Body of pancreas (tissue), 4 donors: ENCODE data around the gene COL26A1. TPM values are rescaled to one million over a fixed set of nuclear protein-coding genes. Genes with fewer than 3 reads are reported as not detected.

Experiments
- ATAC-seq: fragments of 150-250 bp; one replicate; pipeline ENCODE4 v1.9.1; 2016
- DNase-seq, 4 donors: peaks; one replicate each; pipeline ENCODE4 v3.0.0-alpha.2; 2019
- H3K27ac ChIP-seq, 4 donors: fragments of 200-600 bp; sonication (generic); 1 replicate in 3 of 4; 2 replicates in 1 of 4; pipeline versions ENCODE4 v1.5.1 to v1.6.1; 2016 to 2019; ENCODE audit warnings: mild to moderate bottlenecking in 1 of 4, mixed read lengths in 1 of 4, moderate library complexity in 1 of 4
- H3K27me3 ChIP-seq, 2 donors: fragments of 200-600 bp; sonication (generic); one replicate each; pipeline ENCODE4 v1.6.0; 2016; ENCODE audit warnings: mild to moderate bottlenecking in 1 of 2
- H3K36me3 ChIP-seq, 2 donors: fragments of 200-600 bp; sonication (generic); replicated peaks in 1 of 2; 2 replicates each; pipeline ENCODE4 v1.5.1; 2016; ENCODE audit warnings: low read depth in 2 of 2; ENCODE audit not compliant: insufficient read depth in 1 of 2
- H3K4me1 ChIP-seq: fragments of 200-600 bp; sonication (generic); one replicate; pipeline ENCODE4 v1.6.0; 2016
- H3K4me3 ChIP-seq, 2 donors: fragments of 200-600 bp; sonication (generic); 1 replicate in 1 of 2; 2 replicates in 1 of 2; pipeline ENCODE4 v1.5.1; 2016 to 2019
- H3K9me3 ChIP-seq, 3 donors: fragments of 200-600 bp; sonication (generic); 1 replicate in 2 of 3; 2 replicates in 1 of 3; pipeline ENCODE4 v1.5.1; 2016
- POLR2A ChIP-seq, 3 donors: fragments of 450-650 bp; IDR thresholded peaks; one replicate each; pipeline ENCODE4 v1.6.1; 2016; ENCODE audit warnings: antibody characterized with exemption in 3 of 3, mild to moderate bottlenecking in 2 of 3
- WGBS, 2 donors: methylation state at CpG; one replicate each; pipeline ENCODE4 v1.1.5; 2017; 5-methylcytosine and 5-hydroxymethylcytosine counted together
- intact Hi-C: fragments of 100-400 bp; cut with DNase I; formaldehyde crosslinking; loops from one replicate; pipeline ENCODE4 v1.15.1; 2023
- total RNA-seq, 2 donors: library from RNA; depleted of rRNA; stranded (reverse); fragments of >200 nt; gene quantifications; one replicate each; pipeline ENCODE4 v1.1.0, GENCODE V29; 2016
- TF ChIP-seq, protein P1 (sequence below), 7 experiments: fragments of 450-650 bp in 4 of 7; fragments of 200-600 bp in 3 of 7; sonication (generic) in 3 of 7; IDR thresholded peaks; one replicate each; pipeline ENCODE4 v1.5.1; 2016 to 2019; ENCODE audit warnings: antibody characterized with exemption in 7 of 7

The COL26A1 gene
- total RNA-seq, 2 donors from 2014 or later: 0.78 to 2.0 TPM

GRCh38 chr7:101567230-101567629 is 204.6 kb downstream of the COL26A1 start:
- no peaks in the 10 kb centered on the region for H3K4me1 ChIP-seq
- 76 to 84% methylated on average over 7 of the region's 7 CpGs for WGBS, 2 donors
- H3K9me3 ChIP-seq: no peaks in the 10 kb centered on the region
- no peak overlapping the region for H3K4me3 ChIP-seq
- no peak for TF ChIP-seq POLR2A (IDR thresholded peaks at IDR 0.05)
- TF ChIP-seq, protein P1, sequence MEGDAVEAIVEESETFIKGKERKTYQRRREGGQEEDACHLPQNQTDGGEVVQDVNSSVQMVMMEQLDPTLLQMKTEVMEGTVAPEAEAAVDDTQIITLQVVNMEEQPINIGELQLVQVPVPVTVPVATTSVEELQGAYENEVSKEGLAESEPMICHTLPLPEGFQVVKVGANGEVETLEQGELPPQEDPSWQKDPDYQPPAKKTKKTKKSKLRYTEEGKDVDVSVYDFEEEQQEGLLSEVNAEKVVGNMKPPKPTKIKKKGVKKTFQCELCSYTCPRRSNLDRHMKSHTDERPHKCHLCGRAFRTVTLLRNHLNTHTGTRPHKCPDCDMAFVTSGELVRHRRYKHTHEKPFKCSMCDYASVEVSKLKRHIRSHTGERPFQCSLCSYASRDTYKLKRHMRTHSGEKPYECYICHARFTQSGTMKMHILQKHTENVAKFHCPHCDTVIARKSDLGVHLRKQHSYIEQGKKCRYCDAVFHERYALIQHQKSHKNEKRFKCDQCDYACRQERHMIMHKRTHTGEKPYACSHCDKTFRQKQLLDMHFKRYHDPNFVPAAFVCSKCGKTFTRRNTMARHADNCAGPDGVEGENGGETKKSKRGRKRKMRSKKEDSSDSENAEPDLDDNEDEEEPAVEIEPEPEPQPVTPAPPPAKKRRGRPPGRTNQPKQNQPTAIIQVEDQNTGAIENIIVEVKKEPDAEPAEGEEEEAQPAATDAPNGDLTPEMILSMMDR (IDR thresholded peaks at IDR 0.05): no peak
- no peaks in the 10 kb centered on the region for H3K27me3 ChIP-seq
- H3K27ac ChIP-seq: no peak overlapping the region
- H3K36me3 ChIP-seq: no peaks in the 10 kb centered on the region
- no peak for DNase-seq
- intact Hi-C loops: no loop called here
- ATAC-seq: no peak

GRCh38 chr7:101572156-101572555 is 209.5 kb downstream of the COL26A1 start:
- no peak for DNase-seq
- no peak for TF ChIP-seq POLR2A (IDR thresholded peaks at IDR 0.05)
- TF ChIP-seq, protein P1 (IDR thresholded peaks at IDR 0.05): no peak
- H3K4me1 ChIP-seq: no peaks in the 10 kb centered on the region
- H3K27ac ChIP-seq: no peak overlapping the region
- 83 to 89% methylated on average over 2 of the region's 2 CpGs for WGBS, 2 donors
- H3K36me3 ChIP-seq: no peaks in the 10 kb centered on the region
- no peak overlapping the region for H3K4me3 ChIP-seq
- no peak for ATAC-seq
- intact Hi-C loops: no loop called here
- no peaks in the 10 kb centered on the region for H3K9me3 ChIP-seq
- H3K27me3 ChIP-seq: no peaks in the 10 kb centered on the region

DNA sequence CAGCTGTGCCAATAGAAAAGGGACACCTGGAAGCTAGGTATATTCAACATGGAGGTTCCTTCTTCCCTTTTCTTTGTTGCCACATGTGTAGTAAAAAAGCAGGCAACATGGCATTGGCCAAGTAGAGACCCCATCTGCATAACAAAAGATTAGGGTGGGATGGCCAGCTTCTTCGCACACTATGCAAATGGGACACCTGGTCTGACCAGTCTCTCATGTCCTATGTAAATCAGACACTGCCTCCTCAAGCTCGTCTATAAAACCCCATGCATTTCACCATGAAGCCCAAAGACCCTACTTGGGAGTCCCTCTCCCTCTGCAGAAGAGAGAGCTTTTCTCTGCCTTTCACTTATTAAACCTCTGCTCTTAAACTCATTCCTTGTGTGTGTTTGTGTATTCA is 212.5 kb downstream of the COL26A1 start:
- Histone ChIP-seq H3K9me3 (no peaks in the 10 kb centered on the region), H3K4me1 (no peaks in the 10 kb centered on the region), H3K27ac (no peak overlapping the region), H3K4me3 (no peak overlapping the region), H3K36me3 (no peaks in the 10 kb centered on the region), H3K27me3 (no peaks in the 10 kb centered on the region)
- DNase-seq: no peak
- 42 to 49% methylated on average over 2 of the region's 2 CpGs for WGBS, 2 donors
- ATAC-seq: no peak
- TF ChIP-seq, protein P1 (IDR thresholded peaks at IDR 0.05): no peak
- TF ChIP-seq POLR2A (IDR thresholded peaks at IDR 0.05): no peak
- intact Hi-C loops: no loop called here

DNA sequence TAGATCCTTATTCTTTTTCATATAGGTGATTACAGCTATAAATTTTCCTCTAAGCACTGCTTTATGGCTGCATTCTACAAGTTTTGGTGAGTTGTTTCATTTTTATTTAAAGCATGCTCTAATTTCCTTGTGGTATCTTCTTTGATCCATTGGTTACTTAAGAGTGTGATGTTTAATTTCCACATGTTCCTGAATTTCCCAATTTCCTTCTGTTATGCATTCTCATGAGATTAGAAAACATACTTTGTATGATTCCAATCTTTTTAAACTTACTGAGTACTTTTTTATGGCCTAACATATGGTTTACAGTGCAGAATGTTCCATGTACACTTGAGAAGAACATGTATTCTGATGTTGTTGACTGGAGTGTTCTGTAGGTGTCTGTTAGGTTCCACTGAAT is 213.0 kb downstream of the COL26A1 start:
- intact Hi-C loops: no loop called here

DNA sequence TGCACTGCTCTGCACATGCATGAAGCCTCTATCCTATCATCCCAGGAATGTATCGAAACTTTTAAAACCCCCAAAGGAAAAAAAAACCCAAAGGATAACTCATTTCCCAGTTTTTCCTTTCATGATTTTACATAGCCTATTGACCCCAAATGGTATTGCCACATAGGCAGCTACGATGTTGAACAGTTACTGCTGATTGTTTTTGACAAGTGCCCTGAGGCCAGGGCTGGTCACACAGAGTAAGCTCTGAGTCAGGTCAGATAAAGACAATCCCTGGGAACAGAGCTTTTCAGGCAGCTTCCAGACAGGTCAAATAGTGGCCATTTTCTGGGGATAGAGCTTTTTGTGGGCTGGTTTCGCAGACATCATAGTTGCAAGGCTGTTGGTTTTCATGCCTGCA is 214.3 kb downstream of the COL26A1 start:
- Histone ChIP-seq H3K36me3 (no peaks in the 10 kb centered on the region), H3K4me1 (no peaks in the 10 kb centered on the region), H3K27me3 (no peaks in the 10 kb centered on the region), H3K4me3 (no peak overlapping the region), H3K27ac (no peak overlapping the region), H3K9me3 (no peaks in the 10 kb centered on the region)
- 92 to 98% methylated on average over 3 of the region's 3 CpGs for WGBS, 2 donors
- ATAC-seq: no peak
- intact Hi-C loops: no loop called here
- no peak for TF ChIP-seq POLR2A (IDR thresholded peaks at IDR 0.05)
- TF ChIP-seq, protein P1 (IDR thresholded peaks at IDR 0.05): no peak
- no peak for DNase-seq

More for the DNA sequence above, 213.0 kb downstream of the COL26A1 start:
- no peak for ATAC-seq
- no peak for DNase-seq
- TF ChIP-seq, protein P1 (IDR thresholded peaks at IDR 0.05): no peak
- TF ChIP-seq POLR2A (IDR thresholded peaks at IDR 0.05): no peak
- H3K36me3 ChIP-seq: no peaks in the 10 kb centered on the region
- H3K4me1 ChIP-seq: no peaks in the 10 kb centered on the region
- H3K27me3 ChIP-seq: no peaks in the 10 kb centered on the region
- no peak overlapping the region for H3K27ac ChIP-seq
- H3K9me3 ChIP-seq: no peaks in the 10 kb centered on the region
- no peak overlapping the region for H3K4me3 ChIP-seq
